Naive B cell (primary cell): ENCODE measurements around the gene CELF2. TPM values are rescaled to one million over a fixed set of nuclear protein-coding genes. Genes with fewer than 3 reads are reported as not detected.

Source experiments
- ATAC-seq, 2 donors: fragments of 150-1000 bp; cut with Tn5 transposase; 2 replicates each; pipeline ENCODE4 v1.10.0; 2021; ENCODE audit warnings: low read depth in 2 of 2, mild to moderate bottlenecking in 2 of 2, moderate library complexity in 2 of 2
- DNase-seq: peaks from one replicate; pipeline ENCODE4 v3.0.0; 2022
- H3K27ac Mint-ChIP-seq, 6 donors: one replicate each; pipeline ENCODE4 v1.8.0; 2020 to 2022; ENCODE audit warnings: mild to moderate bottlenecking in 6 of 6, mixed read lengths in 6 of 6, moderate library complexity in 5 of 6, inconsistent platforms in 2 of 6
- H3K27me3 Mint-ChIP-seq, 3 donors: one replicate each; pipeline ENCODE4 v1.8.0; 2021 to 2022; ENCODE audit warnings: mixed read lengths in 3 of 3, mild to moderate bottlenecking in 1 of 3
- H3K36me3 Mint-ChIP-seq, 2 donors: one replicate each; pipeline ENCODE4 v1.8.0; 2020 to 2022; ENCODE audit warnings: mixed read lengths in 2 of 2, inconsistent platforms in 1 of 2, mild to moderate bottlenecking in 1 of 2
- H3K4me1 Mint-ChIP-seq, 3 donors: one replicate each; pipeline ENCODE4 v1.8.0; 2020 to 2022; ENCODE audit warnings: mixed read lengths in 3 of 3, inconsistent platforms in 1 of 3, mild to moderate bottlenecking in 1 of 3, moderate library complexity in 1 of 3
- H3K4me3 Mint-ChIP-seq, 8 donors: one replicate each; pipeline ENCODE4 v1.8.0; 2020 to 2022; ENCODE audit warnings: mild to moderate bottlenecking in 8 of 8, mixed read lengths in 8 of 8, moderate library complexity in 8 of 8, inconsistent platforms in 2 of 8
- H3K9me3 Mint-ChIP-seq, 7 donors: one replicate each; pipeline ENCODE4 v1.8.0; 2020 to 2022; ENCODE audit warnings: mixed read lengths in 7 of 7, mild to moderate bottlenecking in 5 of 7, inconsistent platforms in 2 of 7, moderate library complexity in 1 of 7
- polyA plus RNA-seq, 6 donors: library from polyadenylated mRNA; unstranded; fragments of 300-500 nt; fragmentation: Illumina TruSeq; gene quantifications; one replicate each; pipeline ENCODE4 v1.2.3, GENCODE V29; 2021; ENCODE audit warnings: low read depth in 6 of 6

CELF2 gene
- polyA plus RNA-seq, 6 donors from 2014 or later: 127 to 186 (median 141) TPM

DNA sequence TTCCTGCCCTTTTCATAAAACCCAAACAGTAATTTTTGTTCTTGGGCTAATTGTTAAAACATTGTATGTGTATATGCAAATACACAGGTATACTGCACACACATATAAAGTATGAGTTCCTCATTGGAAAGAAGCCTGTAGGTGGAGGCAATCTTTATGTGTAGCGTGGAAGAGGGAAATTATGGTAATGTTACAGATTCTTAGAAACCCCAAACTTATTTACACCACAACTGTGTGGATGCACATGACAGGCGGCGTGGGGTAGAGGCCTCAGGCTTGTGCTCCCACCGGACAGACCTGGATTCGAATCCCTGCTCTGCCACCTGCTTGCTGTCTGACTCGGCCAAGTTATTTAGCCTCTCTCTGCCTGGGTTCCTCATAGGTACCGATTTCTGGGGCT, 223.0 kb downstream of the CELF2 start:
- no peaks in the 10 kb centered on the region for H3K27me3 Mint-ChIP-seq
- H3K4me3 Mint-ChIP-seq: peak overlapping the region in 1 of 8 donors; percentile 55

DNA sequence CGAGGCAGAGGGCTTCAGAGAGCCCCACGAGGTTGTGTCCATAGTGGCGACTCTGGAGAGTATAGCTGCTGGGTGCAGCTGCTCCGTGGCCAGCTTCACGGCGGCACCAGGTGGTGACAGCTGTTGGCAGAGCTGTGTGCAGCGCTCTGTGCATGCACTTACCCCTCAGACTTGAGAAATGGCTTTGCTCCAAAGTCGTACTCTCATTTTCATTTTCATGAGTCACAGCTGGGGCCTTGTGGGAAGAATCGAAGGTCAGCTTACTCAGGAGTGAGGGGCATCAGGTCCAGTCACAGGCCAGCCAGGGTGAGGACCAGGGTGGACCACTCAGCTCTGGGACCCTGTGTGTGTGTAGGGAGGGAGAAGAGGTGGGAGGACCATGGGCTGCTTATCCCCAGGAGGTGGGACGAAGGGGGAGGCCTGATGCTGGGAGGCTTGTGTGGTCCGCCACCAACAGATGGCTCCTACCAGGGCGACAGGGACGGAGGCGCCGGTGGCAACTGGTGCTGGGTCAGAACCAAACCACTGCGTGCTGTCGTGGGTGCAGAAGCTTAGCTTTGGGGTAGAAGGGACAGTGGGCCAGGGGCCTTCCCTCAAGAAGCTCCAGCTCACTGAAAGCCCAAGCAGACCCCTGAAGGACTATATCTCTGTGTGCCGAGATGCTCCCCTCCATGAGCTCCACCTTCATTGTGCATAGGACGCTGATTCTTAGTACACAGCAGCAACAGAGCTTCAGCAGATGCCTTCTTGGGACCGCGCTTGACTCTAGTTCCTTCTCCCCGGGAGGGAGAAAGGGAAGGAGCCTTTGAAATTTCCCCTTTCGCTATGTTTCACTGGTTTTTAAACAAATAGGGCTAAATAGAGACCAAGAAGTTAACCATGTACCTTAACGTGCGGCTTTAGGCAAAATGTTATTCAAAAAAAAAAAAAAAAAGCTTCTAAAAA, 225.0 kb downstream of the CELF2 start:
- DNase-seq: peak; percentile 52
- peaks cover 0 to 1% of the 10 kb centered on the region in 2 donors for H3K36me3 Mint-ChIP-seq
- H3K4me1 Mint-ChIP-seq: peaks cover 6 to 53% (median 24%) of the 10 kb centered on the region in 3 donors
- ATAC-seq: peak; percentile 66 to 71
- H3K9me3 Mint-ChIP-seq: no peaks in the 10 kb centered on the region
- no peaks in the 10 kb centered on the region for H3K27me3 Mint-ChIP-seq
- peak overlapping the region in 5 of 8 donors; percentile 71 to 91 (median 89) for H3K4me3 Mint-ChIP-seq
- H3K27ac Mint-ChIP-seq: peak overlapping the region in 5 of 6 donors; percentile 72 to 97 (median 93)

More for the DNA sequence above, 223.0 kb downstream of the CELF2 start:
- peaks cover 0 to 9% of the 10 kb centered on the region in 2 donors for H3K36me3 Mint-ChIP-seq
- peak overlapping the region in 4 of 6 donors; percentile 53 to 93 (median 66) for H3K27ac Mint-ChIP-seq
- ATAC-seq: no peak
- H3K4me1 Mint-ChIP-seq: peaks cover 26 to 73% (median 45%) of the 10 kb centered on the region in 3 donors
- no peaks in the 10 kb centered on the region for H3K9me3 Mint-ChIP-seq
- no peak for DNase-seq

DNA sequence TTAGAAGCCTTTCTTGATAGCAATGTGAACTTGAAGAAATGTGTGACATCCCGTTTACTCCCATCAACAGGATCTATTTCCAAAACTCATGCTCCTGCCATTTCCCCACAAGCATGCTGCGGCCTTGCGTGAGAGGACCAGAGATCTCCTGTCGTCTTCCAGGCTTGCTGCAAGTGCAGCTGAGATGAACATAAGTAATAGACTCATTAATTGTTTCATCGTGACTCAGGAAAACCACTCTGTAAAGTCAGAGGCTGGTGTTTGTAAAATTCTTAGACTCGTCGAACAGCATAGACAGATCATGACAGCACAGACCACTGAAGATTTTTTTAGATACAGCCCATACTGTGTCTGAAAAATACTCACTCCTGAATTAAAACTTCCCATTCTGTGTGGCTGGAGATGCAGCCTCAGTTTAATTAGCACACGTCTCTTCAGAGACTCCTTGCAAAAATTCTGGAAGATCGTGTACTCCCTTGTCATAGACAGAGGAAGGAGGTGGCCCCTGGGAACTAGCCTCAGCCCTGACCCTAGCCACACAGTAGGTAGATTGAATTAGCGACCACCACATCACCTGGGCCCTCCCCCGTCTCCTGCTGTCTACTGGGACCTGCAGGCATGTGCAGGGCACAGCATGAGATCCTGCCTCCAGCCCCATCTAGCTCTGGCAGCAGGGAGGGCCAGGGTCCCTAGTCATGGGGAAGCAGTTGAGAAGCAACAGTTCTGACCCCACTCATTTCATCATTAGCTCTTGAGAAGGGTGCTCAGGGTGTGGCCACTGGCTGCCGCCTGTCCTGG, 226.0 kb downstream of the CELF2 start:
- Mint-ChIP-seq H3K4me1 (peaks cover 0 to 44% (median 17%) of the 10 kb centered on the region in 3 donors), H3K4me3 (peak overlapping the region in 5 of 8 donors; percentile 71 to 91 (median 89)), H3K27me3 (no peaks in the 10 kb centered on the region), H3K36me3 (peaks cover 0 to 4% of the 10 kb centered on the region in 2 donors), H3K9me3 (no peaks in the 10 kb centered on the region), H3K27ac (peak overlapping the region in 4 of 6 donors; percentile 85 to 97 (median 94))
- ATAC-seq (no peak), DNase-seq (no peak)

DNA sequence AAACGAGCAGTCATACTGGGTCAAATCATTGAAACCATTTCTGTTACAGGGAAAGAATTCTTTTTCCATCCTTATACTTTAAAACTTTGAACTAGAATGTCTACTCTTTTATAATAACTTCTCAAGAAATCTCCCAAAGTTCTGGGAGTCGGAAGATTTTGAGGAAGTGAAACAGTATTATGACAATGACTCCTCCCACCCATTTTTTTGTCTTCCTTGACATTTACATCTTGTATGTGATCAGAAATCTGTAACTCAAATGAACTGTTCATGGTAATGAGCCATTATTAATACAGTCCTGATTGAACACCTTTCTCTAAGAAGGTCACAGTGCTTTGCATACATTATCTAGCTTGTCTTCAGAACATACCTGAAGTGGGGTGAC, 227.4 kb downstream of the CELF2 start:
- Mint-ChIP-seq H3K27me3 (no peaks in the 10 kb centered on the region), H3K4me3 (no peak overlapping the region), H3K9me3 (no peaks in the 10 kb centered on the region), H3K27ac (no peak overlapping the region), H3K36me3 (peaks cover 8 to 10% of the 10 kb centered on the region in 2 donors), H3K4me1 (peaks cover 12 to 48% (median 19%) of the 10 kb centered on the region in 3 donors)
- DNase-seq: peak; percentile 57
- peak; percentile 34 to 37 for ATAC-seq

DNA sequence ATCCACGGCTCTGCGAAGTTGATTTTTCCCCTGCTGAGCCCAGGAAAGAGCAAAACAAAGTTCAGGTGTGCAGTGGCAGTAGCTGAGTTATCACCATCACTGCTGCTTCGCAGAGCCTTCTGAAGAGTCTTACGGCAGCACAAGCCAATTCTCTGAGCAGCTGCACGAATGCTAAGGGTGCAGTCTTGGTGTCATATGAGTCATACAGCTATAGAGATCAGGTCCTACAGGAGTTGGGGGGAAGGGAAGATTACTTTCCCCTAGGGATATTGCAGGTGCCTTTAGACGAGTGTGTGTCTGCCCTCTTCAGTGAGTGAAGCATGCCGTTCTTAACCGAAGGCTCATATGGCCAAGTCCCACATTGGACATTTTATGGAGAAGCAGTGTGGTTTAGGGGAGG, 227.8 kb downstream of the CELF2 start:
- Mint-ChIP-seq H3K27ac (no peak overlapping the region), H3K4me1 (peaks cover 16 to 48% (median 20%) of the 10 kb centered on the region in 3 donors), H3K27me3 (no peaks in the 10 kb centered on the region), H3K4me3 (no peak overlapping the region), H3K36me3 (peaks cover 10 to 12% of the 10 kb centered on the region in 2 donors), H3K9me3 (no peaks in the 10 kb centered on the region)
- peak; percentile 27 for DNase-seq
- ATAC-seq: peak; percentile 19 to 24

DNA sequence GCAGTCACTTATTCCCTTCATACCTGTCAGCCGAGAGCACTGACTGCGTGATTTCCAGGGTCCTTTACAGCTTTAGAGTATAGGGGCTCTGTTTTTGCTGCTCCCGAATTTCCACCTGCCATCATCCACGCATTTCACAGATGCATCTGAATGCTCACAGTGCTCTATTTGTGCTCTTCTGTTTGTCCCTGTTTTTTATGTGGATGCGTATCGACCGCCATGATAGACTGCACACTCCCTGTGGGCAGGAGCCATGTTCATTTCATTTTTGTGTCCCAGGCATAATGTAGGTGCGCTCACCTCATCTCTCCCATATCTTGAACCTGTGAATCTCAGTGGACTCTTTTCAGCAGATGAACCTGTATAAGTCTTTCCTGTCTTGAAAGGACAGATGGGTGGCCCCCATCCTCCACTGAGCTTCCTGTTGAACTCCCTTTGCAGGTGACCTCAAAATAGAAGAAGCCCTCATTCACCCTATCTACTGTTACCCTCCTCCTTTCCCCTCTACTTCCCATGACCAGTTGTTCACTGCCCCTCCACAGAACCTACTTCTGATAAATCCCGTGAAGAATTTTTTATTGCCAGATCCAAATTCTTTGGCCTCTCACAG, 228.4 kb downstream of the CELF2 start:
- DNase-seq: no peak
- H3K27me3 Mint-ChIP-seq: no peaks in the 10 kb centered on the region
- H3K9me3 Mint-ChIP-seq: no peaks in the 10 kb centered on the region
- no peak overlapping the region for H3K4me3 Mint-ChIP-seq
- H3K27ac Mint-ChIP-seq: no peak overlapping the region
- ATAC-seq: no peak
- peaks cover 10 to 14% of the 10 kb centered on the region in 2 donors for H3K36me3 Mint-ChIP-seq
- peaks cover 20 to 46% (median 21%) of the 10 kb centered on the region in 3 donors for H3K4me1 Mint-ChIP-seq

DNA sequence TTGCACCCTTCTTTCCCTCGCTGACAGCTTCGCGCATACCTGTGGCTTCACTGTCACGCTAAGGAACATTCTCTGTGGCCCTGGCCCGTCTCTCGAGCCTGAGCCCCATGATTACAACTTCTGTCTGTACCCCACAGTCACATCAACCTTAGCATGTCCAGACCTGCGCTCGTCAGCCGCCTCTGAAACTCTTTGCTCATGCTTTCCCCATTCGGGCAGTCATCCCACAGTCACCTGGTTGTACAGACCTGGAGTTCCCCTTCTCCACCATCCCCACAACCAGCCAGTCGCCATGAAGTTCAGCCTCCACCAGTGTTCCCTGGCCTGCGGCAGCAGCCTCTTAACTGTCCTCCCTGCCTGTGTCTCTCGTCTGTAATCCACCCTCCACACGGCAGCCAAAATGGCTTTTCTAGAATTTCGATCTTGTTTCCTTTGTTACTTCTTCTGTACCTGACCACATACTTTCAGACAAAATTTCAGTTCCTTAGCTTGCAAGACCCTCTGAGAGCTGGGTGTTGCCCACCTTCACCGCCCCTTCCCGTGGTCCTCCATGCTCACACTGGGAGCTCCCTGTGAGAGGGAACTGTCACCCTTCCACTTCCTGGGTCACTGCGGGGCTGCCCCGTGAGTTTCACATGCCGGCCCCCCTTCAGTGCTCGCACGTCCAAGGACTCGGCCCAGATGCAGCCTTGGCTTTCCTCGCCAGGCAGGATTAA, 229.2 kb downstream of the CELF2 start:
- peaks cover 20 to 40% (median 21%) of the 10 kb centered on the region in 3 donors for H3K4me1 Mint-ChIP-seq
- H3K4me3 Mint-ChIP-seq: no peak overlapping the region
- H3K27me3 Mint-ChIP-seq: no peaks in the 10 kb centered on the region
- H3K27ac Mint-ChIP-seq: peak overlapping the region in 1 of 6 donors; percentile 85
- H3K9me3 Mint-ChIP-seq: no peaks in the 10 kb centered on the region
- ATAC-seq: no peak
- H3K36me3 Mint-ChIP-seq: peaks cover 10 to 14% of the 10 kb centered on the region in 2 donors
- no peak for DNase-seq

DNA sequence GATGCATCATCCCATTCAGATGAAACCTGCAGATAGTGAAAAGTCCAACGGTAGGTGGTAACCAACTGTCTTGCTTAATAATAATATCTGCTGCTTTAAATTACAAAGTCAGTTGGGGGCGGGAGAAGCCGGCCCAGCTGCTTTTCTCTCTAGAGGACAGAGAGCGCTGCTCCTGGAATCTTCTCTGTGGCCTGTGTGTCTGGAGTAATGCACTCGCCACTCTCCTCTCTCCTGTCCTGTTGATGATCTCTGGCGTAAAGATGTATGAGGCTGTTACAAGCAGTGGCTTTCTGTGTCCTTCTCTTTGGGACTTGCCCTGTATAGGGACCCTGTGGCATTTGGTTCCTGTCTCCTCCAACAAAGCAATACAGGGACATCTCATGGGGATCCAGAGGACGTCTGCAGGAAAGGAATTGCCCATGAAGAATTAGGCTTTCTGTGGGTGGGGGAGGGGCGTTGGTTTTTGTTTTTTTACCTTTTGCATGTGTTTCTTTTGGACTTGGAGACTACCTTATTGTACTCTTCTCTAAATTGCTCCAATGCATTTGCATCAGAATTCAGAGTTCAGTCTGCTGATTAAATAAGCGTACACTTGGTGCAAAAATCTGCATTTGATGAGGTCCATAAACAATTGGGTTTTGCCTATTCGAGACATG, 231.6 kb downstream of the CELF2 start:
- no peak for DNase-seq
- no peak for ATAC-seq
- peak overlapping the region in 3 of 6 donors; percentile 32 to 76 (median 70) for H3K27ac Mint-ChIP-seq

DNA sequence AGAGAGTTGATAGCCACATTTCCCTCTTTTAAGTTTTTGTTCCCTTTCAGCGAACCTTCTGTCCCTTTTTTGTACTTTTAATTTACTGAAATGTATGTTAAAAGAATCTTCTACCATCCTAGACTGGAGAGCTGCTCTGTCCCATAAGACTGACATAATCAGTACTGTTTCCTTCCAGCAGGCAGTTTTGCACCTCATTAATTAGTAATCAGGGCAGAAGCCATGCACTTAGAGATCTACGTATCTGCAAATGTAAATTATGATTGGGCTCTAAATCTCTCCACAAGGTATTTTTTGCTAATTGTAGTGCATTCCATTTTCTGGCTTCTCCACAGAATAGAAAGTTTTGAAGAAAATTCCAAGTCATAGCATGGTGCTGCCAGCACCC, 232.1 kb downstream of the CELF2 start:
- Mint-ChIP-seq H3K36me3 (peaks cover 10 to 20% of the 10 kb centered on the region in 2 donors), H3K27ac (peak overlapping the region in 2 of 6 donors; percentile 34 to 51), H3K9me3 (no peaks in the 10 kb centered on the region), H3K4me1 (peaks cover 35 to 41% (median 39%) of the 10 kb centered on the region in 3 donors), H3K27me3 (no peaks in the 10 kb centered on the region), H3K4me3 (peak overlapping the region in 1 of 8 donors; percentile 27)
- DNase-seq (no peak), ATAC-seq (no peak)

More for the DNA sequence above, 231.6 kb downstream of the CELF2 start:
- H3K27me3 Mint-ChIP-seq: no peaks in the 10 kb centered on the region
- peaks cover 32 to 36% (median 35%) of the 10 kb centered on the region in 3 donors for H3K4me1 Mint-ChIP-seq
- peaks cover 10 to 19% of the 10 kb centered on the region in 2 donors for H3K36me3 Mint-ChIP-seq
- H3K4me3 Mint-ChIP-seq: peak overlapping the region in 2 of 8 donors; percentile 17 to 44
- H3K9me3 Mint-ChIP-seq: no peaks in the 10 kb centered on the region

DNA sequence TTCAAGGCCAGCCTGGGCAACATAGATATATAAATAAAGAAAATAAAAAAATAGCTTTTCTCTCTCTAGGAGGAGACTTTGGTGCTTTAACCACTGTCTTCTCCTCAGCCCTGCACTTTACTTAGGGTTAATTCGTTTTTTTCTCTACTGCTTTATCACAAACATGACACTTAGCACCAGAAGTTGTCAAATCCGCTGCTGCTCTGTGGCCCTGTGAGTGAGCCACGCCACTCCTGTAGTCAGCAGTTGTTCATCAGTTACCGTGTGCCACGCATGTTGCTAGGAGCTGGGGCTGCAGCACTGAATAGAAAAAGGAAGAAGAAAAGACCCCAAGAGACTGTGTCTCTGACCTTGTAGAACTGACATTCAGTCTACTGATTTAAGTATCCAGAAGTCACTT, 232.6 kb downstream of the CELF2 start:
- H3K4me1 Mint-ChIP-seq: peaks cover 40 to 46% (median 44%) of the 10 kb centered on the region in 3 donors
- H3K4me3 Mint-ChIP-seq: peak overlapping the region in 4 of 8 donors; percentile 18 to 61 (median 41)
- H3K36me3 Mint-ChIP-seq: peaks cover 10 to 20% of the 10 kb centered on the region in 2 donors
- ATAC-seq (no peak), DNase-seq (no peak)
- H3K27ac Mint-ChIP-seq: peak overlapping the region in 2 of 6 donors; percentile 34 to 93
- no peaks in the 10 kb centered on the region for H3K27me3 Mint-ChIP-seq
- H3K9me3 Mint-ChIP-seq: no peaks in the 10 kb centered on the region

DNA sequence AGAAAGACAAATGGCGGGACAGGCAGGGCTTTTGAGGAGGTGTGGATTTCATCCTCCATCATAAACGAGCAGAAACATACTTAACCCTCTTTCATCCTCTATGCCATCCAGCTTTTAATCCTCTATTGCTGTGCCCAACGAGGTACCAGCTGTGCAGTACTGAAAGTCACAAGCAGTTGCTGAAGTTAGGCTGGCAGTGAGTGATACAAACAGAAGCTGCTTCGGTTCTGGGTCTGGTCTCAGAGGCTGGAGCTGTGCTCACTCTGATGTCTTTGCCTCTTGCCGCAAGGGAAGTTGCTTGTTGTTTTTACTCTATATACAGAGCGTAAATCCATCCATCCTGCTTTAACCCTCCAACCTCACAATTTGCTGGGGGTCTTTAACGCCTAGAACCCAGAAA, 235.2 kb downstream of the CELF2 start:
- Mint-ChIP-seq H3K4me1 (peaks cover 64 to 72% (median 70%) of the 10 kb centered on the region in 3 donors), H3K36me3 (peaks cover 10 to 26% of the 10 kb centered on the region in 2 donors), H3K27ac (peak overlapping the region; percentile 1 to 94 (median 36)), H3K27me3 (no peaks in the 10 kb centered on the region), H3K4me3 (peak overlapping the region in 5 of 8 donors; percentile 0 to 43 (median 23)), H3K9me3 (no peaks in the 10 kb centered on the region)
- no peak for ATAC-seq
- DNase-seq: no peak
